ENCODE results near the gene NRSN2. TPM values are rescaled to one million over a fixed set of nuclear protein-coding genes. Genes with fewer than 3 reads are reported as not detected.
"Not testable (repeated sequence)": the region's sequence is repeated elsewhere in the genome, so short reads cannot be mapped to it uniquely, and the experiment has no call there.

NRSN2 gene
- polyA plus RNA-seq, 1 donor, result 46.5 TPM

GRCh38 chr20:348972-349841 lies 2.3 kb downstream of the NRSN2 start:
- no peak for DNase-seq

DNA sequence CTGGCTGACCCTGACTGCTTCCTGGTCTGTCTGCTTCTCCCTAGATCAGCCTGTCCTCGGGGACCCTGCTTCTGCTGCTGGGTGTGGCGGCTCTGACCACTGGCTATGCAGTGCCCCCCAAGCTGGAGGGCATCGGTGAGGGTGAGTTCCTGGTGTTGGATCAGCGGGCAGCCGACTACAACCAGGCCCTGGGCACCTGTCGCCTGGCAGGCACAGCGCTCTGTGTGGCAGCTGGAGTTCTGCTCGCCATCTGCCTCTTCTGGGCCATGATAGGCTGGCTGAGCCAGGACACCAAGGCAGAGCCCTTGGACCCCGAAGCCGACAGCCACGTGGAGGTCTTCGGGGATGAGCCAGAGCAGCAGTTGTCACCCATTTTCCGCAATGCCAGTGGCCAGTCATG lies 6.3 kb downstream of the NRSN2 start:
- no peak for DNase-seq

DNA sequence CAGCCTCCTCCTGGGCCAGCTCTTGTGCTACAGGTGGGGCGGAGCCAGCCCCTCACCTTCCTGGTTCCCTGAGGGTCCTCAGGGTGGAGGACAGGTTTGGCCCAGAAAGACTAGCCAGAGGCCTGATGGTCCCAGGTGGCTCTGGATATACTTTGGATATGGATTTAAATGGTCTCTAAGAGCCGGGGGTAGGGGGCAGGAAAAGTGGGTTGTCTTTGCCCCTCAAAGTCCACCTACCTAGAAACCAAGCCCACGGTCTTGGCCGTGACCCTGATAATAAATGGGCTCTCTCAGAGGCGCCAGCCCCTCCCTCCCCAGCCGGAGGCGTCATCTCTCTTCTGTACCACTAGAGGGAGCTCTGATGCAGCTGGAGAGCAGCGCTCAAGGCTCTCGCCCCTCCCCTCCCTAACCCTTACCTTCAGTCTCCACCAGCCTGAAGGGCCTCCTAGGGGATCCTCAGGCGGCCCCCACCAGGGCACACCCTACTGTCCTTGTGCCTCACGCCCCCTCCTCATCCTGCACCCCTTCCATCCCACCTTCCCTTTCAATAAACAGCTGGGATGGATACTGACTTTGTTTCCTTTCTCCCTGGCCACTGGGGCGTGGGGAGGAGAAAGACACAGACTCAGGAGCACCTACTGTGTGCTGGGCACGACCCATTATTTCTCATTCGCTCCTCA lies 7.5 kb downstream of the NRSN2 start:
- DNase-seq, result peak; percentile 77

GRCh38 chr20:356154-356553 lies 9.2 kb downstream of the NRSN2 start:
- DNase-seq, result not testable (repeated sequence)

DNA sequence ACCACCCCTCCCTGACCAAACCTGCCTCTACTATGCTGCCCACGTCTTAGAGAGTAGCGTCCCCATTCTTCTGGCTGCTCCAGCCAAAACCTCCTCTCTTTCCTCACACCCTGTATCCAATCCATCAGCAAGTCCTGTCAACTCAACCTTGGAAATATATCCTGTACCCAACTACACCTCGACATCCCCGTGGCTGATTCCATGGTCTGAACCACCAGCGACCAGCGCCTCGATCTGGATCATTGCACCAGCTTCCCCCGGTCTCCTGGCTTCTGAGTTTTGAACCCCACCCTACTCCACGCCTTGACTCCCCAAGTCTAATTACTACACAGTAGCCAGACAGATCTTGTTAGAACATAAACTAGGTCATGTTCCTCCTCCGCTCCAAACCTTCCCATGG lies 9.8 kb downstream of the NRSN2 start:
- no peak for DNase-seq

DNA sequence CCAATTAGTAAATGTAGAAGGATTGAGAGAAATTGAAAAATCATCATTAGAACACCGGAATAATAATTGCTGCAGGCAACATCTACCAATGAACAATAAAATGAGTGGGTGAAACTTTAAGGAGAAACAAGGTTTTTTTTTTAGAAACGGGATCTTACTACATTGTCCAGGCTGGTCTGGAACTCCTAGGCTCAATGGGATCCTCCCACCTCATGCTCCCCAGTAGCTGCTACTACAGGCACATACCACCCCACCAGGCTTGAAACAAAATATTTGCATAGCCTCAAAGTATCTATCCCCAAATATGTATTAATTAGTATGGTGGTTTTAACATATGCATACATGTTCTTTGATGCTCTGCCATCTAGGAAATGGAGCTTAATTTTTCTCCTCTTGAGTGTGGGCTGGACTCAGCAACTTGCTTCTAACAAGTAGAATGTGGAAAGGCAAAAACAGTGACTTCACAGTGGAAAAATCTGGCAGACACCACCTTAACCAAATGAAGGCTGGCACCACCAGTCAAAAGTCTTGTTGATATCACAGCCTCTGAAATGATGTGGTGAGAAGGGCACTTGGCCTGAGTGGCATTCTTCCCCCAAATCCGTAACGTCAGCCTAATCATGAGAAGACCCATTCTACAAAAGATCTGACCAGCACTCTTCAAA lies 12.1 kb downstream of the NRSN2 start:
- no peak for DNase-seq

GRCh38 chr20:361561-361960 lies 14.7 kb downstream of the NRSN2 start:
- no peak for DNase-seq

GRCh38 chr20:362271-363254 lies 15.7 kb downstream of the NRSN2 start:
- DNase-seq, result no peak

GRCh38 chr20:363319-364078 lies 16.6 kb downstream of the NRSN2 start:
- no peak for DNase-seq

- DNase-seq, result no peak
Observed at GRCh38 chr20:364905-365794, 18.2 kb downstream of the NRSN2 start.

- no peak for DNase-seq
Observed at GRCh38 chr20:366041-366718, 19.3 kb downstream of the NRSN2 start.

GRCh38 chr20:366719-367485 lies 20.0 kb downstream of the NRSN2 start:
- no peak for DNase-seq

DNA sequence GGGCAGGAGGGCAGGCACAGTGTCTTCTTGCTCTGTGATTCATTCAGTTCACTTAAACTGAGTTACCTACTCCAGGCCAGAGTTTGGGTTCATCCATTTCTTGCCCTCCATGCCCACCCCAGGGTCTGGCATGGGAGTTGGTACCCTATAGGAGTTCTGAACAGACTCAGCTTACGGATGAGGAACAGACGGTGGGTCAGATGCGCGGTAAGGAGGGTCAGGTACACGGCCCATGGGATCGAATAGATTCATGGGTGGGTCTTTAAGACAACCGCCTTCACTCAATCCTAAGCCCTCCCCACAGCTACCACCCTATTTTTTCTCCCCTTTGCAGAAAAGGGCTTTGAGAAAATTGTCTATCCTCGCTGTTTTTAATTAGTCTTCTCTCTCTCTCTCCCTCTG lies 20.6 kb downstream of the NRSN2 start:
- DNase-seq, result no peak

- DNase-seq, result no peak
Observed at GRCh38 chr20:368915-369314, 22.0 kb downstream of the NRSN2 start.

- no peak for DNase-seq
Observed at GRCh38 chr20:370151-370600, 23.3 kb downstream of the NRSN2 start.

DNA sequence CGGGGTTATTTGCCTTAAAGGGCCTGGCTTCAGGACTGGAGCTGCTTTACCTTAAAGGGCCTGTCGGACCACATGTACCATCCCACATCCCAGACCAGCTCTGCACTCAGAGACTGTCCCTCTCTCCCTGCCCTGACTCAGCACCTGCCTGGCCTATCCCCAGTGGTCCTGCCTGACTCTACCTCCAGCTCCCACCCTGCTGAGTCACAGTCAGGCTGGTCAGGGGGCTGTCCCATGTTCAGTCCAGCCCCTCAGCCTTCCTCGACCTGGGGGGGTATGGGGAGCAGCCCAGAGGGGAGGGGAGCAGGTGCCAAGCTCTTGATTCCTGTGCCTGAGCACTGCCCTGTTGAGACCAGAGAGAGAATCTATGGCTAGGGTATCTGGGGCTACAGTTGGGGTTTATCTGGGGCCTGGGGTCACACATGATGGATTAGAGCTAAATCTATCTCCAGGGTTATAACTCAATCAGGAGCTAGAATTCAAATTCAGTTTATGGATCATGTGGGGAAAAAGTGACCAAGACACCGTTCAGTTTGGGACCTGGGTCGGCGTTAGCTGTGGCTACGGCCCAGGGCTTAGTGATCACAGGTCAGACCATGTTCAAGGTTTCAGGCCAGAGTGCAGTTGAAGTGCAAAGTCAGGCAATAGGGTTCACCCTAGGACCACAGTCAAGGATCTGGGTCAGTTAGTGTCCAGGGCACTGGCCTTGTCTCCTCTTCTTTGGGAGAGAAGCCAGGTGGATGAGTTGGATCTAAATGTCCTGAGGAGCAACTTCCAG lies 24.3 kb downstream of the NRSN2 start:
- DNase-seq, result no peak

GRCh38 chr20:371755-372542 lies 25.0 kb downstream of the NRSN2 start:
- no peak for DNase-seq

All from left kidney (tissue), 2 donors.